Ovary (tissue), 9 donors: ENCODE results near the gene ZNF43. TPM values are rescaled to one million over a fixed set of nuclear protein-coding genes. Genes with fewer than 3 reads are reported as not detected.
"Not testable (repeated sequence)": the region's sequence is repeated elsewhere in the genome, so short reads cannot be mapped to it uniquely, and the experiment has no call there.

Experiments
- DNase-seq, 5 donors: peaks; one replicate each; pipeline ENCODE4 v3.0.0-alpha.2; 2019 to 2020
- H3K27ac ChIP-seq, 2 donors: fragments of 200-600 bp; one replicate each; pipeline versions ENCODE4 v1.5.1 to v1.8.0; 2019 to 2022
- H3K27me3 ChIP-seq: fragments of 200-600 bp; one replicate; pipeline ENCODE4 v1.8.0; 2022
- H3K36me3 ChIP-seq: fragments of 200-600 bp; sonication (generic); one replicate; pipeline ENCODE4 v1.5.1; 2019
- H3K4me1 ChIP-seq: one replicate; pipeline ENCODE4 v1.8.1; 2013; ENCODE audit warnings: mild to moderate bottlenecking, moderate library complexity; ENCODE audit not compliant: insufficient read depth
- H3K4me3 ChIP-seq: fragments of 200-600 bp; sonication (generic); one replicate; pipeline ENCODE4 v1.5.1; 2017
- H3K9me3 ChIP-seq, 2 donors: fragments of 200-600 bp in 1 of 2; sonication (generic) in 1 of 2; one replicate each; pipeline versions ENCODE4 v1.5.1 to v1.8.1; 2013 to 2019; ENCODE audit warnings: mild to moderate bottlenecking in 1 of 2, moderate library complexity in 1 of 2
- EP300 ChIP-seq: sonication (generic); formaldehyde crosslinking; IDR thresholded peaks from one replicate; pipeline ENCODE4 v1.6.1; 2017; ENCODE audit warnings: antibody characterized with exemption
- POLR2A ChIP-seq: fragments of 450-650 bp; IDR thresholded peaks from one replicate; pipeline ENCODE4 v1.6.1; 2017; ENCODE audit warnings: antibody characterized with exemption, mild to moderate bottlenecking, moderate library complexity
- WGBS, 3 donors: extraction: QIAGEN DNeasy Blood & Tissue Kit in 1 of 3; methylation state at CpG; one replicate each; pipeline versions ENCODE4 v1.1.5 to v1.1.7; 2013 to 2017; 5-methylcytosine and 5-hydroxymethylcytosine counted together
- intact Hi-C, 4 donors: fragments of 100-400 bp; cut with DNase I; formaldehyde crosslinking; loops; one replicate each; pipeline versions ENCODE4 v1.11.0 to v1.15.1; 2022 to 2023
- polyA plus RNA-seq, 2 donors: library from polyadenylated mRNA; stranded (reverse); fragments of 200-250 nt in 1 of 2; fragments of 350-450 nt in 1 of 2; fragmentation: Illumina TruSeq in 1 of 2; extraction: RNeasy Lipid Tissue Mini Kit (QIAGEN cat#74804) in 1 of 2; gene quantifications; one replicate each; pipeline ENCODE4 v1.2.3, GENCODE V29; 2013 to 2014
- total RNA-seq, 7 donors: library from RNA; depleted of rRNA in 2 of 7; stranded (reverse); fragments of >200 nt in 2 of 7; fragmentation: NEBNext Ultra II Directional in 3 of 7; extraction: Animal tissue kit (Norgen Biotek cat#: 25700) in 3 of 7; gene quantifications; one replicate each; pipeline versions ENCODE4 v1.1.0 to v1.2.4, GENCODE V29; 2016 to 2023
- donor health status: DM: no; HTN: no; CAD: no; lungs with moderate emphysema.
- donor health status: DM: no; HTN: no; CAD: no.
- donor health status: Bipolar disorder and iron deficiency.
- donor health status: DM: yes; HTN: yes; CAD: no.
- donor health status: DM: no; HTN: no; CAD: no.
- donor health status: DM: yes; HTN: yes; CAD: no.

Gene ZNF43
- total and polyA plus RNA-seq, 9 donors: 10.8 to 31.2 (median 22.7) TPM

GRCh38 chr19:21758296-21758695 is 77.7 kb downstream of the ZNF43 start:
- TF ChIP-seq EP300: no peak
- no peak for TF ChIP-seq POLR2A
- no peaks in the 10 kb centered on the region for H3K4me1 ChIP-seq
- H3K27me3 ChIP-seq: no peaks in the 10 kb centered on the region
- no peak overlapping the region for H3K27ac ChIP-seq
- H3K9me3 ChIP-seq: no peaks in the 10 kb centered on the region
- H3K36me3 ChIP-seq: no peaks in the 10 kb centered on the region
- 81 to 90% (median 85%) methylated on average over 3 of the region's 3 CpGs for WGBS, 3 donors
- H3K4me3 ChIP-seq: no peak overlapping the region
- intact Hi-C loops: loop anchor here in 1 of 4 donors (10.0 kb wide), 1 partner anchor 417 kb away; no protein-coding TSS in a partner anchor
- DNase-seq: no peak

GRCh38 chr19:21755555-21755954 is 80.4 kb downstream of the ZNF43 start:
- H3K27ac ChIP-seq, H3K9me3 ChIP-seq, H3K4me1 ChIP-seq, H3K27me3 ChIP-seq, H3K4me3 ChIP-seq, H3K36me3 ChIP-seq, DNase-seq: not testable (repeated sequence)
- intact Hi-C loops: loop anchor here in 1 of 4 donors (10.0 kb wide), 1 partner anchor 419 kb away; no protein-coding TSS in a partner anchor

Other genes with a start within 250 kb of the ZNF43 start
- 10 to 100 TPM in 5 of 7 donors, 1 to 10 TPM in 2; 4.3 to 23.6 (median 17.5) TPM for gene ZNF100, start 68.6 kb downstream of the ZNF43 start, total RNA-seq
- gene ZNF100, start 68.6 kb downstream of the ZNF43 start, polyA plus RNA-seq: 1 to 10 TPM; 2.8 to 6.4 TPM
- gene ZNF208, start 174.8 kb upstream of the ZNF43 start, total RNA-seq: 10 to 100 TPM in 5 of 7 donors, 1 to 10 TPM in 2; 3.1 to 47.5 (median 20.1) TPM
- 1 to 10 TPM; 1.3 to 1.4 TPM for gene ZNF208, start 174.8 kb upstream of the ZNF43 start, polyA plus RNA-seq
- gene ZNF257, start 216.3 kb upstream of the ZNF43 start, total RNA-seq: 1 to 10 TPM in 6 of 7 donors, under 1 TPM in 1; 0.80 to 7.2 (median 4.2) TPM
- gene ZNF257, start 216.3 kb upstream of the ZNF43 start, polyA plus RNA-seq: 1 to 10 TPM; 1.2 to 1.9 TPM